Panc1 (cell line): ENCODE measurements around the gene TSHZ2. TPM values are rescaled to one million over a fixed set of nuclear protein-coding genes. Genes with fewer than 3 reads are reported as not detected.

Source experiments
- ATAC-seq: fragments of 200-7000 bp; cut with Tn5 transposase; 2 replicates; pipeline ENCODE4 v1.9.1; 2020; ENCODE audit warnings: mild to moderate bottlenecking, moderate library complexity
- BruUV-seq: library from RNA; stranded (reverse); fragments of 400-500 nt; replicated peaks from 2 replicates; lab custom pipeline; 2021; lab: Mats Ljungman, UMichigan
- CTCF ChIA-PET: fragments of 300-600 bp; sonication (Branson Sonifier 250); formaldehyde crosslinking; loops from one replicate; lab custom pipeline; 2022; ENCODE audit warnings: antibody characterized with exemption; lab: Charles Lee
- POLR2A ChIA-PET: fragments of 300-600 bp; sonication (Branson Sonifier 250); formaldehyde crosslinking; loops from one replicate; lab custom pipeline; 2022; ENCODE audit warnings: antibody characterized with exemption; lab: Charles Lee
- DNase-seq: peaks from one replicate; pipeline ENCODE4 v3.0.0-alpha.2; 2010; ENCODE audit warnings: low read depth, low spot score
- H3K27ac ChIP-seq: 2 replicates; pipeline ENCODE4 v1.5.1; 2011; ENCODE audit warnings: mild to moderate bottlenecking, low read length, inconsistent platforms
- H3K27me3 ChIP-seq: fragments of 200-500 bp; sonication (Bioruptor generic); 2 replicates; pipeline ENCODE4 v1.6.0; 2014; ENCODE audit warnings: low read length, inconsistent platforms; ENCODE audit not compliant: control insufficient read depth, insufficient read depth
- H3K36me3 ChIP-seq: fragments of 200-500 bp; sonication (Bioruptor generic); 2 replicates; pipeline ENCODE4 v1.5.1; 2014; ENCODE audit warnings: inconsistent platforms, mild to moderate bottlenecking, low read length, moderate library complexity; ENCODE audit not compliant: control insufficient read depth, insufficient read depth
- H3K4me1 ChIP-seq: 2 replicates; pipeline ENCODE4 v1.5.1; 2011; ENCODE audit warnings: inconsistent platforms, mild to moderate bottlenecking, low read length, moderate library complexity; ENCODE audit not compliant: control insufficient read depth, insufficient read depth
- H3K4me3 ChIP-seq, 2 experiments: 2 replicates each; pipeline ENCODE4 v1.5.1; 2011 to 2012; ENCODE audit warnings: low read depth in 2 of 2, low read length in 2 of 2, mild to moderate bottlenecking in 2 of 2, inconsistent platforms in 1 of 2, moderate library complexity in 1 of 2
- H3K9me3 ChIP-seq: fragments of 200-500 bp; sonication (Bioruptor generic); 2 replicates; pipeline ENCODE4 v1.5.1; 2014; ENCODE audit warnings: low read depth, mild to moderate bottlenecking, inconsistent platforms, low read length, moderate library complexity; ENCODE audit not compliant: control insufficient read depth, insufficient read depth
- CTCF ChIP-seq: fragments of 450-650 bp; IDR thresholded peaks from 2 replicates; pipeline ENCODE4 v1.5.1; 2017; ENCODE audit warnings: mild to moderate bottlenecking
- POLR2AphosphoS5 ChIP-seq: IDR thresholded peaks from 2 replicates; pipeline ENCODE4 v1.6.1; 2012; ENCODE audit warnings: mild to moderate bottlenecking, low read depth, low read length, moderate library complexity
- REST ChIP-seq, 2 experiments: IDR thresholded peaks; 2 replicates each; pipeline ENCODE4 v1.6.1; 2011 to 2012; ENCODE audit warnings: low read depth in 2 of 2, control low read depth in 1 of 2, low read length in 1 of 2, mild to moderate bottlenecking in 1 of 2, moderate library complexity in 1 of 2; ENCODE audit not compliant: insufficient read depth in 1 of 2
- SIN3A ChIP-seq: IDR thresholded peaks from 2 replicates; pipeline ENCODE4 v1.6.1; 2012; ENCODE audit warnings: low read depth, mild to moderate bottlenecking, low read length, moderate library complexity, borderline replicate concordance; ENCODE audit not compliant: insufficient read depth
- TCF7L2 ChIP-seq: IDR thresholded peaks from 2 replicates; pipeline ENCODE4 v1.6.1; 2011; ENCODE audit warnings: mild to moderate bottlenecking, low read depth, low read length, inconsistent platforms
- in situ Hi-C: cut with HindIII; loops from 2 replicates; pipeline ENCODE4 v1.10.0; 2016; ENCODE audit warnings: low sequenced_read_pairs, low pct_unique_long_range_greater_than_20kb
- intact Hi-C: fragments of 100-400 bp; cut with micrococcal nuclease; formaldehyde crosslinking; loops from one replicate; pipeline ENCODE4 v1.10.0; 2022; ENCODE audit not compliant: unreplicated experiment
- total RNA-seq: library from RNA; stranded (reverse); gene quantifications from one replicate; pipeline ENCODE4 v1.2.1, GENCODE V29; 2021; ENCODE audit not compliant: unreplicated experiment

Gene TSHZ2
- total RNA-seq, 1 experiment from 2014 or later: 0.36 TPM

- TF ChIP-seq TCF7L2 (no peak), CTCF (no peak), REST (IDR thresholded peaks at IDR 0.05; ENCODE audit: insufficient read depth in 1 of 2, low read depth in 2 of 2, low read length in 1 of 2) (no peak), SIN3A (no peak), POLR2AphosphoS5 (no peak)
- Histone ChIP-seq H3K27ac (no peak overlapping the region), H3K36me3 (no peaks in the 10 kb centered on the region), H3K4me3 (no peak overlapping the region), H3K27me3 (peaks cover 10% of the 10 kb centered on the region), H3K4me1 (no peaks in the 10 kb centered on the region), H3K9me3 (no peaks in the 10 kb centered on the region)
- intact Hi-C loops: no loop called here
- no TSS peak for BruUV-seq
- ATAC-seq (no peak), DNase-seq (no peak)
- ChIA-PET POLR2A (no interaction called here), CTCF (no interaction called here)
- in situ Hi-C loops: no loop called here
Observed at GRCh38 chr20:53297154-53297529, 325.0 kb downstream of the TSHZ2 start.

- H3K27me3 ChIP-seq: peaks cover 12% of the 10 kb centered on the region
- no peaks in the 10 kb centered on the region for H3K4me1 ChIP-seq
- CTCF ChIA-PET: no interaction called here
- in situ Hi-C loops (no loop called here), intact Hi-C loops (no loop called here)
- no TSS peak for BruUV-seq
- no peak for DNase-seq
- no peak for ATAC-seq
- no peak overlapping the region for H3K4me3 ChIP-seq
- H3K27ac ChIP-seq: no peak overlapping the region
- POLR2A ChIA-PET: no interaction called here
- H3K36me3 ChIP-seq: no peaks in the 10 kb centered on the region
- H3K9me3 ChIP-seq: no peaks in the 10 kb centered on the region
- TF ChIP-seq TCF7L2: no peak
- no peak for TF ChIP-seq SIN3A
- no peak for TF ChIP-seq POLR2AphosphoS5
- no peak for TF ChIP-seq REST (IDR thresholded peaks at IDR 0.05; ENCODE audit: insufficient read depth in 1 of 2, low read depth in 2 of 2, low read length in 1 of 2)
- no peak for TF ChIP-seq CTCF
Observed at GRCh38 chr20:53298260-53298659, 326.1 kb downstream of the TSHZ2 start.
